Measurements from ENCODE around the gene IFI27L1. TPM values are rescaled to one million over a fixed set of nuclear protein-coding genes. Genes with fewer than 3 reads are reported as not detected.

IFI27L1 gene
- total RNA-seq, 1 donor from 2014 or later, result 27.7 TPM

DNA sequence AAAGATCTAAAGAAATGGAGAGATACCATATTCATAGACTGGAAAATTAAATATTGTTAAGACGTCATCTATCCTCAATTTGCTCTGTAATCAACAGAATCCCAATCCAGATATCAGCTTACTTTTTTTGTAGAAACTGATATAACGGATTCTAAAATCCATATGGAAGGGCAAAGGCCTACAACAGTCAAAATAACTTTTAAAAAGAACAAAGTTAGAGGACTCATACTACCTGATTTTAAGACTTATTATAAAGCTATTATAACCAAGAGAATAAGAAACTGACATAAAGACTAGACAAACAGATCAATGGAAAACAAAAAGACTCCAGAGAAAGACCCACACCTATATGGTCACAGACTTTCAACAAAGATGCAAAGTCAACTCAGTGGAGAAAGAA lies 6.1 kb upstream of the IFI27L1 start:
- peaks cover 94% of the 10 kb centered on the region for H3K36me3 Mint-ChIP-seq (ENCODE audit: low read depth)
- no peak for DNase-seq (ENCODE audit: low spot score)
- peaks cover 44% of the 10 kb centered on the region for H3K9me3 Mint-ChIP-seq
- peak overlapping the region; percentile 1 for H3K4me3 Mint-ChIP-seq (ENCODE audit: low read depth)
- peaks cover 36% of the 10 kb centered on the region for H3K4me1 Mint-ChIP-seq (ENCODE audit: low read depth)
- intact Hi-C loops (cut with micrococcal nuclease), result no loop called here
- H3K27me3 Mint-ChIP-seq (ENCODE audit: low read depth), result no peaks in the 10 kb centered on the region
- H3K27ac Mint-ChIP-seq, result no peak overlapping the region

DNA sequence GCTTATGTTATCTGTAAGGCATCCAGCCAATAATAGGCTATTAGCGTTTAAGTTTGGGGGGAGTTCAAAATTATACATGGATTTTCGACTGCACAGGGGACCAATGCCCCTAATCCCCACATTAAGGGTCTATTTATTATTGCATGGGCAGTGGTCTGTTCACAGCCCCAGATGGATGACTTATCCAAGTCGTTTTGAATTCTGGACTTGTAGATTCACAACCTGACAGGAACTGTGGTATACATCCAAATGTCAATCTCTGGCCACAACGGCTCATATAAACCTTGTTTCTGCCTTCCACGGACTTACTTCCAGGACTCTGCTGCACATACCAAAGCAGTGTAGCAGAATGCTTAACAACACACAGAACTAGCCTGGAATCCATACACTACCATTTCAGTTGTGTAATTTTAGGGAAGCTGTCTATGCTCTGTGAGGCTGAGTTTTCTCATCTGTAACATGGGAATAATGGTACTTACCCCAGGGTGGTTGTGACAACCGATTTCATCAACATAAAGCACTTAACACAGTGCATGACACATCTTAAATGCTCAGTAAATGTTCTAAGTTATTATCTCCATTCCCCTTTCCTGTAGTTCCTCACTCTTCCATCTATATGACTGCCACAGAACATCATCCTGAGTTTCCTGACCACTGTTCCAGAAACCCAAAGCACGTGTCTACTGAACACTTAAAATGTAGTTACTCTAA lies 3.8 kb upstream of the IFI27L1 start:
- intact Hi-C loops (cut with micrococcal nuclease), result no loop called here
- Mint-ChIP-seq H3K27me3 (ENCODE audit: low read depth) (no peaks in the 10 kb centered on the region), H3K4me1 (ENCODE audit: low read depth) (peaks cover 44% of the 10 kb centered on the region), H3K4me3 (ENCODE audit: low read depth) (peak overlapping the region; percentile 51), H3K9me3 (peaks cover 27% of the 10 kb centered on the region), H3K27ac (no peak overlapping the region), H3K36me3 (ENCODE audit: low read depth) (peaks cover 77% of the 10 kb centered on the region)
- no peak for DNase-seq (ENCODE audit: low spot score)

DNA sequence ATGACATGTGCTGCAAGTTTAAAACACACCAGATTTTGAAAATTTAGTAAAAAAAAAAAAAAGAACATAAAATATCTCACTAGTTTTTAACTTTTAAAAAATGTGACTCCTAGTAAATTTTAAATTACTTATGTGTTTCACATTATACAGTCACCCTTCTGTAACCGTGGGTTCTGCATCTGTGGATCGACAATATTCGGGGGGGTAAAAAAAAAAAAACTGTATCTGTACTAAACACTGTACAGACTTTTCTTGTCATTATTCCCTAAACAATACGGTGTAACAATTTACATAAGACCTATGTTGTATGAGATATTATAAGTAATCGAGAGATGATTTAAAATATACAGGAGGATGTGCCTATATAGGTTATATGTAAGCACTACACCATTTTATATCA lies 3.3 kb upstream of the IFI27L1 start:
- DNase-seq (ENCODE audit: low spot score), result no peak
- H3K27me3 Mint-ChIP-seq (ENCODE audit: low read depth), result no peaks in the 10 kb centered on the region
- H3K36me3 Mint-ChIP-seq (ENCODE audit: low read depth), result peaks cover 74% of the 10 kb centered on the region
- peaks cover 47% of the 10 kb centered on the region for H3K4me1 Mint-ChIP-seq (ENCODE audit: low read depth)
- intact Hi-C loops (cut with micrococcal nuclease), result no loop called here
- H3K9me3 Mint-ChIP-seq, result peaks cover 24% of the 10 kb centered on the region
- peak overlapping the region; percentile 55 for H3K4me3 Mint-ChIP-seq (ENCODE audit: low read depth)
- no peak overlapping the region for H3K27ac Mint-ChIP-seq

DNA sequence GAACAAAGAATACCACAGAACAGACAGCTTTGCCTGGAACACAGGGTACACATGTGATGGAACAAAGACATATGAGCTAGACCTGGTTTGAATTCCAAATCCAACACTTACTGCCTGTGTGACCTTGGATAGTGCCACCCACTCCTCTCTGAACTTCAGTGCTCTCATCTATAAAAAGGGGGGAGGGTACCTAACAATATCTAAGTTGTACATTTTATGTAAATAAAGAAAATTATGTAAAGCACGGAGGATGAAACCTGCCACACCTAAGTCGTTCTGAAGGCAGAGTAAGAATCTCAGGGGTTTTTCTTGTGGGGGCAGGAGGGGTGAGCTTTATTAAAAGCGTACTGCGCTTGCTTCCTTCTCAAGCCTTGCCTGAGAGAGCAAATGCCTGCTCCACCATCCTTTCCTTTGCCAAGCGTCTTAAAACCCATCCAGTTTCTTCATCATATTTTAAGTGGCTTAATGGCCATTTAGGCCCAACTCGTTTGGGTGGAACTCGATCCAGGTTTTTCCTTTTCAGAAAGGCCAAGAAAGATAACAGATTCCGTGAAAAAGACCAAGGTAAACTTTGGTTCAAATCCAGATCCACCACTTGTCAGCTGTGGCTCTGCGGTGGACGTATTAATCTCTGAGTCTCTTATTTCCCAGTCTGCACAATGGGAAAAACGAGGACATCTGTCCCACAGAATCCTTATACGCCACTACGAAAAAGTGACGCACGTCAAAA lies 1.1 kb upstream of the IFI27L1 start:
- DNase-seq (ENCODE audit: low spot score), result no peak
- peaks cover 69% of the 10 kb centered on the region for H3K36me3 Mint-ChIP-seq (ENCODE audit: low read depth)

DNA sequence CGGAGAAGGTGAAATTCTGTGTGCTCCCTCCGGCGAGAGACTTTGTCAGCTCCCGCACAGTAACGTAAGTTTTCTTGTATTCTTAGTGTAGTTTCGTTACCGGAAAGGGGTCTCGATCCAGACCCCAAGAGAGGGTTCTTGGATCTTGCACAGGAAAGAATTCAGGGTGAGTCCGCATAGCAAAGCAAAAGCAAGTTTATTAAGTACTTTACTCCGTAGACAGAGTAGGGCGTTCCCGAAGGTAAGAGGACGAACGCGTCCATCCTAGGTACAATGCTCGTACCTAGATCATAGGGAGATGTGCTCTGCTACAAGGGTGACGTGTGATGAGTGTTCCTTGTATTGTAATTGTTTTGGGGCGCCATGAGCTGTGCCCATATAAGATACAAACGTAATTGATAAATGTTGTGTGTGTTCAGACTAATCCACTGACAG lies 293 bp downstream of the IFI27L1 start:
- Mint-ChIP-seq H3K27ac (peak overlapping the region; percentile 100), H3K9me3 (peaks cover 3% of the 10 kb centered on the region), H3K4me3 (ENCODE audit: low read depth) (peak overlapping the region; percentile 99), H3K27me3 (ENCODE audit: low read depth) (no peaks in the 10 kb centered on the region), H3K4me1 (ENCODE audit: low read depth) (peaks cover 47% of the 10 kb centered on the region), H3K36me3 (ENCODE audit: low read depth) (peaks cover 62% of the 10 kb centered on the region)
- intact Hi-C loops (cut with micrococcal nuclease), result loop anchor here (1.0 to 5.0 kb wide), 5 partner anchors 25 to 91 kb away; partner anchors contain the start of genes OTUB2 and PPP4R4
- DNase-seq (ENCODE audit: low spot score), result no peak

More for the DNA sequence above, 1.1 kb upstream of the IFI27L1 start:
- H3K4me3 Mint-ChIP-seq (ENCODE audit: low read depth), result peak overlapping the region; percentile 99
- intact Hi-C loops (cut with micrococcal nuclease), result loop anchor here (2.0 to 5.0 kb wide), 4 partner anchors 23 to 92 kb away; partner anchors contain the start of genes OTUB2 and PPP4R4
- peaks cover 51% of the 10 kb centered on the region for H3K4me1 Mint-ChIP-seq (ENCODE audit: low read depth)
- peak overlapping the region; percentile 100 for H3K27ac Mint-ChIP-seq
- no peaks in the 10 kb centered on the region for H3K27me3 Mint-ChIP-seq (ENCODE audit: low read depth)
- peaks cover 9% of the 10 kb centered on the region for H3K9me3 Mint-ChIP-seq

DNA sequence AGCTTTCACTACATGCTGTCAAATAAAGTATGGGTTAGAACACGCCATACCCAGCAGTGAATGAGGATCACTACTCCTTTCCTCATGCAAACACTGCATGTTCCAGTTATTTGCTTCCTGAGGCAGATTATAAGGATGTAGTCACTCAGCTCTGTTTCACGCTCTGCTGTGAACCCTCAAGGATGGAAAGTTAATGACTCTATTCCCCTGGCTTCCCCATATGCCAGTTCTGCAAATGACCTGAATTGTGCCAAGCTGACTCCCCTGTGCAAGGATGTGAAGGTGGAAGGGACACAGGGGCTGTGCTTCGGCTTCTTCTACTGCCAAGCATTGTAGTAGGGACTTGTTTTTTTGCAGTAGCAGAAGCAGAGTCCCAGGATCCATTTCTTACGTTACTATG lies 6.8 kb downstream of the IFI27L1 start:
- Mint-ChIP-seq H3K27ac (no peak overlapping the region), H3K9me3 (peaks cover 3% of the 10 kb centered on the region), H3K27me3 (ENCODE audit: low read depth) (no peaks in the 10 kb centered on the region), H3K4me1 (ENCODE audit: low read depth) (peaks cover 4% of the 10 kb centered on the region), H3K36me3 (ENCODE audit: low read depth) (peaks cover 20% of the 10 kb centered on the region), H3K4me3 (ENCODE audit: low read depth) (no peak overlapping the region)
- intact Hi-C loops (cut with micrococcal nuclease), result no loop called here
- no peak for DNase-seq (ENCODE audit: low spot score)

DNA sequence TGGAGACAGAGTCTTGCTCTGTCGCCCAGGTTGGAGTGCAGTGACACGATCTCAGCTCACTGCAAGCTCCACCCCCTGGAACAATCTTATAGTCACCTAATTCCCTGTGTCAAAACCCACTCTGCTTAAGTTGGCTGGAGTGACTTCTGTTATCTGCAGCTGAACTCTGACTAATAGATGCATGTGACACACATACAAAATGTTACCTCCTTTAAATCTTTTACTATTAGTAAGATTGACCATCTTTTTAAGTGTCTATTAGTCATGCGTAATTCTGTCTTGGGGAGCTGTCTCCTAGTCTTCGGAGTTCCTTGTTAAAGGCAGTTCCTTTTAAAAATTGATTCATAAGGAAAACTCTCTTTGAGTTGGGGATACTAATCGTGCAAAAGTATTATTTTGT lies 7.4 kb downstream of the IFI27L1 start:
- H3K27ac Mint-ChIP-seq, result no peak overlapping the region
- intact Hi-C loops (cut with micrococcal nuclease), result no loop called here

DNA sequence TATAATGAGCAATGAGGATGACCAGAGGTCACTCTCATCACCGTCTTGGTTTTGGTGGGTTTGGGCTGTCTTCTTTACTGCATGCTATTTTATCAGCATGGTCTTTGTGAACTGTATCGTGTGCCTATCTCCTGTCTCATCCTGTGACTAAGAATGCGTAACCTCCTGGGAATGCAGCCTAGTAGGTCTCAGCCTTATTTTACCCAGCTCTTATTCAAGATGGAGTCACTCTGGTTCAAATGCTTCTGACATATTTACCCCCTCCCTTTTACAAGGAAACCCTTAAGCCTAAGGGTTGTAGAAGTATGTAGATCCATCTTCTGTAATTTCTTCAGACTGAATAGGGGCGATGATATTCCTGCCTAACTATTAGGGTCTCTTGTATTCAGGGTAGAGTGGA lies 8.4 kb downstream of the IFI27L1 start:
- no peak for DNase-seq (ENCODE audit: low spot score)
- Mint-ChIP-seq H3K4me1 (ENCODE audit: low read depth) (no peaks in the 10 kb centered on the region), H3K9me3 (peaks cover 3% of the 10 kb centered on the region), H3K27me3 (ENCODE audit: low read depth) (no peaks in the 10 kb centered on the region), H3K27ac (no peak overlapping the region), H3K36me3 (ENCODE audit: low read depth) (peaks cover 12% of the 10 kb centered on the region), H3K4me3 (ENCODE audit: low read depth) (no peak overlapping the region)
- intact Hi-C loops (cut with micrococcal nuclease), result no loop called here

More for the DNA sequence above, 7.4 kb downstream of the IFI27L1 start:
- H3K36me3 Mint-ChIP-seq (ENCODE audit: low read depth), result peaks cover 14% of the 10 kb centered on the region
- H3K27me3 Mint-ChIP-seq (ENCODE audit: low read depth), result no peaks in the 10 kb centered on the region
- no peak for DNase-seq (ENCODE audit: low spot score)
- no peaks in the 10 kb centered on the region for H3K4me1 Mint-ChIP-seq (ENCODE audit: low read depth)
- peaks cover 3% of the 10 kb centered on the region for H3K9me3 Mint-ChIP-seq
- H3K4me3 Mint-ChIP-seq (ENCODE audit: low read depth), result no peak overlapping the region

DNA sequence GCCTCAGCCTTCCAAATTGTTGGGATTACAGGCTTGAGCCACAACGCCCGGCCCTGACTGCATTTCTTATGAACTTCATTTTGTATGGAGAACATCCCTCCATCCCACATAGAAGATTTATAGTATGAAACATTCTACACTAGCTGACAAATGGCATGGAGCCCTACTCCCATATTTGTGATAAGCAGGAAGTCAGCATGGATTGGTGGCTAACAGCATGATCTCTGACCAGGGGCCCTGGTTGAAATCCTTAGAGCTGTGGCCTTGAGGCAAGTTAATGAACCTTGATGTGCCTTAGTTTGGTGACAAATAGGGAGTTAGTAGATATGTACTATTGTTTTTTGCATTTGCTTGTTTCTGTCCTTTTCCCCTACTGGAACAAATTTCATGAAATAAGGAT lies 12.3 kb downstream of the IFI27L1 start:
- Mint-ChIP-seq H3K4me1 (ENCODE audit: low read depth) (no peaks in the 10 kb centered on the region), H3K27ac (no peak overlapping the region), H3K4me3 (ENCODE audit: low read depth) (no peak overlapping the region), H3K27me3 (ENCODE audit: low read depth) (no peaks in the 10 kb centered on the region), H3K9me3 (no peaks in the 10 kb centered on the region), H3K36me3 (ENCODE audit: low read depth) (no peaks in the 10 kb centered on the region)
- intact Hi-C loops (cut with micrococcal nuclease), result no loop called here
- no peak for DNase-seq (ENCODE audit: low spot score)

DNA sequence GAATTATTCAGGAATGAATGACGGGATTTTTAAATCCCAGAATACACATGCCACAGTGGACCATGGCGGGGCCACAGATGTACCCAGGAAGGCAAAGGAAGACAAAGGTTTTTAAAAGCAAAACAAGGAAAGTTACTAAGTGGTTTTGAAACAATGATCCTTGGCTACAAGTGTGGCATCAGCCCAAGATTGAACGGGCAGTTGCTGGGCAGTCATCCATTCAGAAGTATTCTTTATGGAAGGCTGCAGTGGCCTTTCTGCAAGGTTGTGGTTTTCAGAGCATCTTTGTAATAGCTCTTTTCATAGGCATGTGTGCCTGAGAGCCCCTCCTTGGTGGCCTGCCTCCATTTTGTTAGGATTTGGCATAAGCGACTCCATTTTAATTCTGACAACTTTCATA lies 16.0 kb downstream of the IFI27L1 start:
- DNase-seq (ENCODE audit: low spot score), result no peak
- Mint-ChIP-seq H3K4me3 (ENCODE audit: low read depth) (no peak overlapping the region), H3K9me3 (no peaks in the 10 kb centered on the region), H3K36me3 (ENCODE audit: low read depth) (no peaks in the 10 kb centered on the region), H3K4me1 (ENCODE audit: low read depth) (no peaks in the 10 kb centered on the region), H3K27ac (no peak overlapping the region), H3K27me3 (ENCODE audit: low read depth) (no peaks in the 10 kb centered on the region)
- intact Hi-C loops (cut with micrococcal nuclease), result no loop called here

DNA sequence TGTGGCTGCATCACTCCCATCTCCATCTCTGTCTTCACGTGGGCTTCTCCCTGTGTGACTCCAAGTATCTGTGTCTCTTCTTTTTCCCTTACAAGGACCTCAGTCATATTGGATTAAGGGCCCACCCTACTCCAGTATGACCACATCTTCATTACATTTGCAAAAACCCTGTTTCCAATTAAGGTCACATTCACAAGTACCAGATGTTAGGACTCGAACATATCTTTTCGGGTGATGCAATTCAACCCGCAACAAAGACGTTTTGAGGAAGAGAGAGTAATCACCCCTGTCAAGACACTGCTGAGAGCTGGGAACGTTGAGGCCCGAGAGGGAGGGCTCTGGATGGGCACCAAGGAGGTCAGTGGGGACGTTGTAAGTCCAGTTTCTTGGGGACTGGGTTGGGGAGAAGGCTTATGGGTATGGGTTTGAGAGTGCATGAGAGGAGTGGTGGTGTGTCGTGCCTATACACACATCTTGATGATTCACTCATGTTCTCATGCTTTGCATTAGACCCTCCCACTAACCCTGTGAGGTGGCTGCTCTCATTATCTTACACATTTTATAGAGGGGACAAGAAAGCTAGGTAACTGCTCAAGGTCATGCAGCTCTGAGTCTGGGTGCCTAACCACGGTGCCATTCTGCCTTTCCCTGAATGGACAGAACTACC lies 17.3 kb downstream of the IFI27L1 start:
- Mint-ChIP-seq H3K27ac (no peak overlapping the region), H3K4me1 (ENCODE audit: low read depth) (no peaks in the 10 kb centered on the region), H3K36me3 (ENCODE audit: low read depth) (no peaks in the 10 kb centered on the region), H3K9me3 (no peaks in the 10 kb centered on the region), H3K27me3 (ENCODE audit: low read depth) (no peaks in the 10 kb centered on the region), H3K4me3 (ENCODE audit: low read depth) (no peak overlapping the region)
- intact Hi-C loops (cut with micrococcal nuclease), result no loop called here
- DNase-seq (ENCODE audit: low spot score), result no peak

DNA sequence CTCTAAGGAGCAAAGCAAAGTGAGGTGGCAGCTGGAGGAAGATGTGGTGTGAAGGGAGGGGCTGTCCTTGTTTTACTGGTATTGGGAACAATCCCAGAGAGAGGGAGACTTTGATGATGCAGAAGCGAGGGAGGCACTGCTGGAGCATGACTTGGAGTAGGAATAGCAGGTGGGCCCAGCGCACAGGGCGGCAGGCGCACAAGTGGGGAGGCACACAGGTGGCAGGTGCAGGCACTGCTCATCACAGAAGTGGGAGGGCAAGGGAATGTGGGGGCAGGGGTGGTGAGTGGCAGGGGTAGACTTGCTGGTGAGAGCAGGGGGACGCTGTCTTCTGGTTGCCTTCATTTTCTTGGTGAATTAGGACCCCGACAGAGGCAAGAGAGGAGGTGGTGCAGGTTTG lies 17.9 kb downstream of the IFI27L1 start:
- no peak for DNase-seq (ENCODE audit: low spot score)
- H3K4me1 Mint-ChIP-seq (ENCODE audit: low read depth), result no peaks in the 10 kb centered on the region
- no peak overlapping the region for H3K4me3 Mint-ChIP-seq (ENCODE audit: low read depth)
- H3K27ac Mint-ChIP-seq, result peak overlapping the region; percentile 29
- H3K36me3 Mint-ChIP-seq (ENCODE audit: low read depth), result no peaks in the 10 kb centered on the region
- H3K9me3 Mint-ChIP-seq, result no peaks in the 10 kb centered on the region
- intact Hi-C loops (cut with micrococcal nuclease), result no loop called here
- H3K27me3 Mint-ChIP-seq (ENCODE audit: low read depth), result no peaks in the 10 kb centered on the region

DNA sequence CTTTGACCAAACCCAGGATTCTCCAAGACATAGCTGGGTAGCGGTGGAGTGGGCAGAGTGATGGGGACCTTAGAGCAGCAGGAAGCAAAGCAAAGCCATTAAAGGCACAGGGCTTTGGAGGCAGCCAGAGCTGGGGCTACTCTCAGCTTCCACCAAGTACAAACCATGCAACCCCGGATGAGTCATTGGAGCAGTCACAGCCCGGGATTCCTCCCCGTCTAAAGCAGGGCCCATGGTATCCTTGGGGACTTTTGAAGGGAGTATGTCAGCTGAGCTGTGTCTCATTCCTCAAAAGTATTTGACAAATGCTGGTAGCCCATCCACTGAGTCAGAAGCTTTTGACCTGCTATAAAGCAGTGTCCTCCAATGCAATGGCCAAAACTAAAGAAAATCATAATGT lies 19.7 kb downstream of the IFI27L1 start:
- intact Hi-C loops (cut with micrococcal nuclease), result no loop called here
- H3K4me1 Mint-ChIP-seq (ENCODE audit: low read depth), result no peaks in the 10 kb centered on the region
- H3K4me3 Mint-ChIP-seq (ENCODE audit: low read depth), result no peak overlapping the region

More for the DNA sequence above, 19.7 kb downstream of the IFI27L1 start:
- H3K27ac Mint-ChIP-seq, result no peak overlapping the region
- no peaks in the 10 kb centered on the region for H3K9me3 Mint-ChIP-seq
- no peak for DNase-seq (ENCODE audit: low spot score)
- no peaks in the 10 kb centered on the region for H3K27me3 Mint-ChIP-seq (ENCODE audit: low read depth)
- no peaks in the 10 kb centered on the region for H3K36me3 Mint-ChIP-seq (ENCODE audit: low read depth)
